ENCODE data around the gene ICAM5. TPM values are rescaled to one million over a fixed set of nuclear protein-coding genes. Genes with fewer than 3 reads are reported as not detected.

ICAM5 gene
- total and polyA plus RNA-seq, 9 of the 15 experiments (the other 6 are each of a cell fraction or from before 2014, with no cell fraction given) = 0.10 to 114 (median 13.7) TPM

DNA sequence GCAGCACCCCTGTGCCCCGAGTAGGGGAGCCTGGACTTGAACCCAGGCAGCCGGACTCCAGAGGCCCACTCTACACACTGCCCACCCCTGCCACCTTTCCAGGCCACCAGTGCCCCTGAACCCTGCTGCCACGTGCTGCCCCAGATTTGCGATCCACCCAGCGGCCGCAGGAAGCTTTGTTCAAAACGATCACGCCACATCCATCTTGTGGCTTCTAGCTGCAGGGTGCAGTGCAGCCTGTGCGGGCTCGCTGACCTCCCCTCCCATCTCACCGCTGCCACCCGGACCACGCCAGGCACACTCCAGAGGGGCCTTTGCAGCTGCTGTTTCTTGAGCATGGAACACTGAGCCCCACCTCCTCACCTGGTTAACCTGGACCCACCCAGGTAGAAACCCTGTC, 39.8 kb downstream of the ICAM5 start:
- Histone ChIP-seq H3K27me3 (ENCODE audit: control insufficient read depth in 2 of 2, insufficient read depth in 2 of 2, low read length in 2 of 2) (no peaks in the 10 kb centered on the region), H3K4me3 (no peak overlapping the region), H3K9me1 (ENCODE audit: control insufficient read depth, insufficient read depth, low read length) (no peaks in the 10 kb centered on the region), H3K79me2 (ENCODE audit: control insufficient read depth, insufficient read depth, low read length) (peaks cover 69% of the 10 kb centered on the region), H3K27ac (ENCODE audit: extremely low read depth, low read depth, low read length) (no peak overlapping the region), H4K20me1 (replicated peaks; ENCODE audit: control insufficient read depth, insufficient read depth, low read length) (peaks cover 10% of the 10 kb centered on the region; the same call in 1 of the 2 replicates), H3K4me1 (replicated peaks in 1 of 2; ENCODE audit: control insufficient read depth in 2 of 2, insufficient read depth in 2 of 2, low read length in 2 of 2) (peaks cover 7 to 34% of the 10 kb centered on the region in 2 experiments; a peak in 4 of 5 replicates), H2AFZ (ENCODE audit: low read depth, low read length) (no peak overlapping the region), H3K9me3 (replicated peaks; ENCODE audit: control insufficient read depth, insufficient read depth, low read depth, low read length) (no peaks in the 10 kb centered on the region), H3K9ac (ENCODE audit: insufficient read depth in 1 of 2, low read depth in 2 of 2, low read length in 2 of 2) (peak overlapping the region in 1 of 2 experiments; percentile 55; a peak in 2 of 4 replicates), H3K4me2 (ENCODE audit: insufficient read depth, low read length) (no peak overlapping the region), H3K36me3 (ENCODE audit: control insufficient read depth, insufficient read depth, low read length) (peaks cover 75% of the 10 kb centered on the region)
- POLR2A ChIA-PET = interaction anchor here (0.8 to 3.1 kb wide), 5 partner anchors 13 to 40 kb away, joined by 3 to 11 read pairs (median 3); partner anchors contain the start of genes FDX2 and ICAM5
- FAIRE-seq (no peak), ATAC-seq (no peak), DNase-seq (ENCODE audit: extremely low read depth in 1 of 4, low spot score in 3 of 4) (no peak)
- no peak for TF ChIP-seq HMG20B (CRISPR knock-in tag; IDR thresholded peaks at IDR 0.05)
- TF ChIP-seq RBFOX2 (IDR thresholded peaks at IDR 0.05; ENCODE audit: low read depth, low read length) = peak; percentile 2; the same call in 1 of the 2 replicates
- no peak for TF ChIP-seq NR2C1 (IDR thresholded peaks at IDR 0.05)
- no peak for TF ChIP-seq NR2C1 (tag; IDR thresholded peaks at IDR 0.05)
- TF ChIP-seq RFX7 (CRISPR knock-in tag; IDR thresholded peaks at IDR 0.05) = no peak
- intact Hi-C loops (cut with micrococcal nuclease) (no loop called here), in situ Hi-C loops (cut with MboI) (no loop called here)
- no TSS peak for BruUV-seq (replicated peaks)
- 98% methylated on average over 13 of the region's 13 CpGs for WGBS (ENCODE audit: insufficient coverage, low coverage, missing lambda C conversion rate)
- CTCF ChIA-PET (ENCODE audit: low intra/inter-chr PET ratio) = no interaction called here

All from K562 (cell line).